Endothelial cell of hepatic sinusoid (primary cell): Measurements from ENCODE around the gene SLC38A9.
"Not testable (repeated sequence)": the region's sequence is repeated elsewhere in the genome, so short reads cannot be mapped to it uniquely, and the experiment has no call there.

Experiments
- in situ Hi-C: cut with HindIII; loops from 2 replicates; pipeline ENCODE4 v1.10.0; 2017; ENCODE audit warnings: low sequenced_read_pairs

SLC38A9 gene

DNA sequence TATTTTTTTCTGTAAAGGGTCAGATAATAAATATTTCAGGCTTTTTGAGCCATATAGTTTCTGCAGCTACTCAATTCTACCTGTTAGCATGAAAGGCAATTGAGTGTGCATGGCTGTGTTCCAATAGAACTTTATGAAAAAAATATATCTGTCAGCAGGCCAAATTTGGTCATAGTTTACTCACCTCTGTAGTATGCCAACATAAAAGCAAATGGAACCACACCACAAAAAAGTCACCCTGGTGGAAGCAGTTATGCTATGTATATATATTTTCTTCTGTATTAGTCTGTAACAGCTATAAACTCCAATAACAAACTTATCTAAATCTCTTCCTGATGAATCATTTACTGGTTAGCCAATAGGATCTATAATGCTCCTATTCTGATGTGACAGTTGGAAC lies 3.4 kb downstream of the SLC38A9 start:
- in situ Hi-C loops = loop anchor here (5.0 kb wide), 1 partner anchor 81 kb away; no protein-coding TSS in a partner anchor

DNA sequence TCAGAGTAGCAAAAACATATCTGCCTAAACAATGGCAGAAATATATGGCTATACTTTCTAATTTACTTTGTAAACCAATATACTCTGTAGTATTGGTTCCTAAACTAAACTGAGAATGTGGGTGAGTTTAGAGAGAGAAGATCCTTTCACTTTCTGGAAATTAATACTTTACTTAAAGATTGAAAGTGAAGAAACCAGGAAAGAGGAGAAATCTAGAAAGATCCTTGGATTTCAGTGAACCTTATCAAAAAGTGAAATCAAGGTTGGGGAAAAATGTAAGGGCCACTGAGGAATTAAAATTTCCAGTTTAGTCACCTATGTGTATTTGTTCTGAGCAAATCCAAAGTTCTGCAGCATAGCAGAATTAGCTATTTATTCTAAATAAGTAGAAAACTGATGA lies 5.9 kb downstream of the SLC38A9 start:
- in situ Hi-C loops = loop anchor here (5.0 kb wide), 1 partner anchor 79 kb away; no protein-coding TSS in a partner anchor

DNA sequence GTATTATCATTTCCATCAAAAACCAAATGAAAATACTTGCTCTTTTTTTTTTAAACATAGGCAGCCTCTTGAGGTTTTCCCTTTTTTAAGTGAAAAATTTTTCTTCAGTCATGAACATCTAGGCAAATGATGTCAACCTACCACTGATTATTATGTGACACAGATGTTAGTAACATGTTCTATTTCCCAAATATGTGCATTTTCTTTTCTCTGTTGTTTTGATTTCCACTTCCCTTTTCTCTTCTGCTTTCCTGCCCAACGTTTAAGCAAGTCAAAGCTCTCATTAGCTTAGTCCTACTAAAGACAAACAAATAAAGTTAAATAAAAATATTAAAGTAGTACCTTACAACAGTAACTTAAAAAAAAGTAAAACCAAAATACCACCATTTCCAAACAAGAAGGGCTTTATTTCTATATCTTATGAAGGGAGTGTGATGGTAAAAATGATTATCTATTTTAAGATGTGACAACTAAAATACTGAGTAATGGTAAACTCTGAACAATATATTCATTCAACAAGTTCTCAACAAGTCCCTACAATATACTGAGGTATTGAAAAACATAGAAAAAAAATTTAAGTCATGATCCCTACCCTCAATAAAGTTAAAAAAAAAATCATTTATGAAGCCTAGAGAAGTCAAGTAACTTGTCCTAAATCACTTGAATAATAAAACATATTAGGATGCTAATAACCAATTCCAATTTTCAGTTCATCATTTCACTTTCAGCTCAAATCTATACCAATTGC lies 9.4 kb downstream of the SLC38A9 start:
- in situ Hi-C loops = no loop called here

DNA sequence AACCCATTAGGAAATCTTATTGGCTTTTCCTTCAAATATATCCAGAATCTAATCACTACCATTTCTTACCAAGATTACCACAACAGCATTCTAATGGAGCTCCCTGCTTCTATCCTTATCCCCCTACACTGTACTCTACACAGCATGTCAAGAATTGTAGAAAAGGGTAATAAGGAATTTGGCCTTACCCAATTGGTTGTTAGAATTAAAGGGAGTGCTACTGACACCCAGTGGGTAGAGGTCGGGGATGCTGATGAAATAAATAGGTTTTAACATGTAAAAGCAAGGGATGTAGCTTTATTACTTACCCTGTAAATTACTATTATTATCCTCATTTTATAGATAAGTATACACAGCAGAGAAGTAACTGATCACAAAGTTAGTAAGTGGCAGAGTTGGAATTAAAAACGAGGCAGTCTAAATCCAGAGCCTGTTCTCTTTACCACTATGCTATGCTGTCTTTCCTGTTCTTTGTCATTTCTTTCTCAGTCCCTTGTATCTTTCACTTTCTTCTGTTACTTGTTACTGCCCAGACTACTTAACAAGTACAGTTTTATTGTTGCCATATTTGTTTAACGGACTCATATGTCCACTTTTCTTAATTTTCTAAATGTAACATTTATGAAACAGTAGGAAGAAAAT lies 10.5 kb downstream of the SLC38A9 start:
- in situ Hi-C loops = no loop called here

DNA sequence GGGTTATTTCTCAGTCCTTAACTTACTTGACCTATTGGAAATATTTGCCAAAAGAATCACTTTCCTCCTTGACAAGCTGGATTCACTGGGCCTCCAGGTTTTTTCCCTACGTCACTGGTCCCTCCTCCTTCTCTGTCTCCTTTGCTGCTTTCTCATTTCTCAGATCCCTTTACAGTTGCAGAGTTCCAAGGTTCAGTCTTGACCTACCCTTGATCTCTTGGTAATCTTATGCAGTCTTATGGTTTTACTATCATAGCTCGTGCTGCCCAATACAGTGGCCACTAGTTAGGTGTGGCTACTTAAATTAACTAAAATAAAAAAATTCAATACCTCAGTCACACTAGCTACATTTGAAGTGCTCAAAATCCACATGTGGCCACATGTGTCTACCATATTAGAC lies 11.4 kb downstream of the SLC38A9 start:
- in situ Hi-C loops = no loop called here

DNA sequence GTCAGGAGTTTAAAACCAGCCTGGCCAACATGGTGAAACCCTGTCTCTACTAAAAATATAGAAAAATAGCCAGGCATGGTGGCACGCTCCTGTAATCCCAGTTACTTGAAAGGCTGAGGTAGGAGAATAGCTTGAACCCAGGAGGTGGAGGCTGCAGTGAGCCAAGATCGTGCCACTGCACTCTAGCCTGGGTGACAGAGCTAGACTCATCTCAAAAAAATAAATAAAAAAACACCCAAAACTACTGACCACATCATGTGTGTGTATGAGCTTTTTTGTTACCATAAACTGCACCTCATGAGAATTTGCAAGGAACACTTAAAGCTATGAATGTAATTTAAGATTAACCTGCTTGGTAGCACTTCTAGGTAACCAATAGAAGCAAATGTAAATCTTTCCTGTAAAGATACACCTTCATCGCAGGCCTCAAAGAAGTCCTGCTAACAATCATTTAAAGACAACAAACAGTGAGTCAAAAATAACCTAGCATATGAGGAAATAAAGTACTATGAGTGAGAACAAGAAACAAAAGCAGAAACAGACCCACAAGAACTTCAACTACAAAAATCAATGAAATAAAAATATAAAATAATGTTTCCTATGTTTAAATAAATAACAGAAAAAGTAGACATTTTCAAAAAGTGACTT lies 13.0 kb downstream of the SLC38A9 start:
- in situ Hi-C loops = no loop called here

DNA sequence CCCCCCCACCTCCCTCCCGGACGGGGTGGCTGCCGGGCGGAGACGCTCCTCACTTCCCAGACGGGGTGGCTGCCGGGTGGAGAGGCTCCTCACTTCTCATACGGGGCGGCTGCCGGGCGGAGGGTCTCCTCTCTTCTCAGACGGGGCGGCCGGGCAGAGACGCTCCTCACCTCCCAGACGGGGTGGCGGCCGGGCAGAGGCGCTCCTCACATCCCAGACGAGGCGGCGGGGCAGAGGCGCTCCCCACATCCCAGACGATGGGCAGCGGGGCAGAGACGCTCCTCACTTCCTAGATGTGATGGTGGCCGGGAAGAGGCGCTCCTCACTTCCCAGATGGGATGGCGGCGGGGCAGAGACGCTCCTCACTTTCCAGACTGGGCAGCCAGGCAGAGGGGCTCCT lies 15.4 kb downstream of the SLC38A9 start:
- in situ Hi-C loops = not testable (repeated sequence)

DNA sequence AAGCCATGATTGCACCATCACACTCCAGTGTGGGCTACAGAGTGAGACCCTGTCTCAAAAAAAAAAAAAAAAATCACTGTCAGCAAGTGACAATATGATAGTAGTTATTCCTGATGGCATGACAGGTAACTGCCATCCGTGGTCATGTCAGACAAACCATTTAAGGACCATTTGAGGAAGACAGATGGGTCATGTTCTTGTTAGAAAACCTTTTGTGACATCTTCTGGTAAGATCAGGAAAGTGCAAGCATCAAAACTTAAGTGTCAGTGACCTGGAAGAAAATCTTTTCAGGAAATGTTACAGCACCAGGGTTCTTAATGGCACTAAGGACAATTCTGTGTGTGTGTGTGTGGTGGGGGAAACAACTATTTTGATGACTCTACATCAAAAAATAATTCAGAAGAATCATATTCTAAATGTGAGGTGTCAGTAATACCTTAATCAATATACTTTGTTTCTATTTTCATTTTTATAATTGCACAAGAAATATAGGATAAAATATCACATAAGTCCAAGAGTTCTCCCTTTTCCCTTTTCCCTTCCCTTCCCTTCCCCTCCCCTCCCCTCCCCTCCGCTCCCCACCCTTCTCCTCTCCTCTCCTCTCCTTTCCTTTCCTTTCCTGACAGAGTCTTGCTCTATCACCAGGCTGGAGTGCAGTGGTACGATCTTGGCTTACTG lies 17.8 kb downstream of the SLC38A9 start:
- in situ Hi-C loops = no loop called here

DNA sequence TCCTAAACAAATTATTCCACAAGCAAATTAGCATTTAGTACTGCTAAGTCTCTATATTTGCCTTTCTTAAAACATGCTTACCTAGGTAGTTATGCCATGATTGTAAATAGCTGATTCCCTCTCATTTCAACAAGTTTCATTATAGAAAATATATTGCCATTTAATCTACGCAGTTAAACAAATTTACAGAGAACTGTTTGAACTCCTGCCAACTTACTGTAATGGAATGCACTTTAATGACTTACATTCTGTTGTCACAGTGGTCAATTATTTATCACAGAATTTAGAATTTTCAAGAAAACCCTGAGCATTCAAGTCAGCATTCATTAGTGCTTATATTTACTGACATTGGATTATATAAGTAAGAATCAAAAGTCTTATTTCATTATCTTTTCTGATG lies 19.6 kb downstream of the SLC38A9 start:
- in situ Hi-C loops = no loop called here

DNA sequence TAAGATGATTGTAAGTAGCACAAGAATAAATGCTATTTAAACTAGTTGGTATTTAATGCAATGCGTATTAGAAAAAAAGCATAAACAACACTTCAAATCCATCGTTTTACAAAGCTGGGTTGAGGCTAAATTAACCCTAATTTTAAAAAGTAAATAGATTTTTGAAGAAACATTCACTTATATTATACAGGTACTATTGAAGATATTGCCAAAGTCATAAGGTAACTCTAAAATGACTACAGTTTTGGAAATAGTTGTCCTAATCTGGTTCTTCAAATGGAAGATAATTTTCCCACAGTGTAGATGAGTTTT lies 20.1 kb downstream of the SLC38A9 start:
- in situ Hi-C loops = no loop called here

DNA sequence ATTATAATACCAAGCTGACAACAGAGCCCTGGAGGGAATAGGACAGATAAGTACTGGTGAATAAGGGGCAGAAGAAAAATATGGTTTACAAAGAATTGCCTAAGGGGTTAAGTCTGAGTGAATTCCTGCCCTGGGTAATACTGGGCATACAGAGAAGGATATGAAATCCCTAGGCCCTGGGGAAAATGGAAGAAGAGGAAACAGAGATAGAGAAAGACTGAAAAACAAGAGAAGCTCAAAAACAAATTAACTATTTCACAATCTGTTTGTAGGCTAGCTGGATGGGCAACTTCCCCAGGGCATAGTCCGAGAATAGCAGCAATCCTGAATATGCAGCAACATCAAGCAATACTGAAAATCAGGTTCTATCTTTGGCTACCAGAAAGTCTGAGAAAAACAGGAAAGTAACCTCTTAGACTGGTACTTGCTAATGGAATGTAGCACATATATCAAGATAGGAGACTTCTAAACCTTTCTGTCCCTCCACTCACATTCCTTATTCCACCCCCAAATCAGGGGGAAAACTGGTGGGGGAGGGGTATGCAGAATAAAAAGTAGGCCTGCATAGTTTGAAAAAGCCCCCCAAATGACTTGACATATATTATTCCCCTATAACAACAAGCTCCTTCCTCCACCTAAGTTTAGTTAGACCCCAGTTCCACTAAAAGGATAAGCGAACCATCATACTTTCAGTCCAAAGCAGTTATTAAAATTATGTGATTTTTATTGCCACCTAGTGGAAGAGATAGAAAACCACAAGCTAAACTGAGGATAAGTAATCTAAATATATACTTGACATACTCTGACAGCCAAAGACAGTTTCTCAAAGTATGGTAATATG lies 20.6 kb downstream of the SLC38A9 start:
- in situ Hi-C loops = no loop called here

DNA sequence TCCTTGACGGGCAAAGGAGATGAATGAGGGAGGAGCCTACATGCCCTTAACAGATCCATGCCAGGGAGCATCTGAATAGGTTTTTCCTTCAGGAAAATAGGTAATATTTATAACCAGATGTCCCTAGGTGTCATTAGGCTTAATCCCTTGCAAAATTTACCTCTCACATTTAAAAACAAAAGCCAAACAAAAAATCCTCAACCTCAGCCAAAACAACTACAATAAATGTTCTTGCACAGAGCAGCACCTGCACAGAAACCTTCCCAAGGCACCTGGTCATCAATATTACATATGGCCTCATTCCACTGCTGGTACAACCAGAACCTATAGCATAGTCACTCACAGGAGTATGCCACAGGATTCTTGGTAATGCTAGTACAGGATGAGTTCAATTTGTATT lies 30.1 kb downstream of the SLC38A9 start:
- in situ Hi-C loops = no loop called here

DNA sequence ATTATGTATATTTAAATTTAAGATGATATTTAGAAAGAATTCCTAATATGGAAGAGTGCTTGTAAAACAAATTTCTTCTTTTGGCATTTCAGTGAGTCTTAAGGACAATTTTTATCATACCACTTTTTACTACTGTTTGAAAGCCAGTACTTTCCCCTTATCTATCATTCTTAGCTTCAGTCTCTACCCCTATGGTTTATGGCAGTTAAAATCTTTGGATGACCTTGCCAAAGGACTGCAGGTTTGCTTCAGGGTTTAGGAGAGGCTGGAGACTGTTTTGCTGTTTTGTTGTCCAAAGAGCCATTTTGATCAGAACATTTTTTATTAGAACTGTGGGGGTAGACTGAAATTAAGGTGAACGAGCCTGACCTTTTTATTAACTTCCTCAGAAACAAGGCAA lies 30.8 kb downstream of the SLC38A9 start:
- in situ Hi-C loops = no loop called here

DNA sequence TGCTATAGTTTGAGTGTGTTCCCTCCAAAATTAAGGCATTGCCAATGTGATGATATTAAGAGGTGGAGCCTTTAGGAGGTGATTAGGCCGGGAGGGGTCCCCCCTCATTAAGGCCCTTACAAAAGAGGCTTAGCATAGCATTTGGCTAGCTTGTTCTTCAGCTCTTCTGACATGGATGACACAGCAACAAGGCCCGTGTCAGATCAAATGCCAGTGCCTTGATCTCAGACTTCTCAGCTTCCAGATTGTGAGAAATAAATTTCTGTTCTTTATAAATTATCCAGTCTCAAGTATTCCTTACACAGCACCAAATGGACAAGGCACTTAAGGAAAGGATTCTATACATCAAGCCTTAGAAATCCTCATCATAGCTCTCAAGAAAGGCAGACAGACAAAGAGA lies 31.8 kb downstream of the SLC38A9 start:
- in situ Hi-C loops = no loop called here

DNA sequence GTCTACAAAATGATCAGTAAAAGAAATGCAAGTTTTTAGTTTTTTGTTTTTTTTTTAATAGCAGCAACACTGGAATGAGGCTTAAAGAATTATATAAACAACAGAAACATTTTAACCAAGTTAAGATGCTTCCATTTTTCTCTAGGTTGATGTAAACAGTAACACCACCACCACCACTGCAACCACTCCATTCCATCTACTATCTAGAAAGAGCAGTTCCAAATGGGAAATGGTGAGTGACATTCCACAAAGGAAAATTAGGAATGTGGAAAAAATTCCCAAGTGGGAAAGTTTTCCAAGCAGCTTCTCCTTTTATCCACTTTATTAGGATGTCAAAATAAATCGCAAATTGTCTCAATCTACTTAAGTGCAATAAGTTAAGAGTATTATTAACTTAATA lies 32.6 kb downstream of the SLC38A9 start:
- in situ Hi-C loops = no loop called here

DNA sequence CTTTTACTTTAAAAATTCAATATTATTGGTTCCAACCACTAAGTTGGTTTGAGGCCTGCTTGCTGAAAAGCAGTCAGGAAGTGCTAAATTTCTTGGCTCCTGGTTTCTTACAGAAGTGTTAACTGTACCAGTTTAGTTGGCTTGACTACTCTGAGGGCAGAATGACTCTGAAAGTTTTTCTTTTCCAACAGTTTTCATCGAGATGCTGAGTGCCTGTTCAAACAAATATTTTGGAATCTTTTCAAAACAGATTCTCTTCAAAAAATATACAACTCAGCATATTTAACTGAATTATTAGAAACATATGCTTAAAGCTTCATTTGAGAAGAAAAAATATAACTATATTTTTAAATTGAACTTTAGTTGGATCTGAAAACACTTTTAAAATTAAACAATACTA lies 37.0 kb downstream of the SLC38A9 start:
- in situ Hi-C loops = no loop called here

DNA sequence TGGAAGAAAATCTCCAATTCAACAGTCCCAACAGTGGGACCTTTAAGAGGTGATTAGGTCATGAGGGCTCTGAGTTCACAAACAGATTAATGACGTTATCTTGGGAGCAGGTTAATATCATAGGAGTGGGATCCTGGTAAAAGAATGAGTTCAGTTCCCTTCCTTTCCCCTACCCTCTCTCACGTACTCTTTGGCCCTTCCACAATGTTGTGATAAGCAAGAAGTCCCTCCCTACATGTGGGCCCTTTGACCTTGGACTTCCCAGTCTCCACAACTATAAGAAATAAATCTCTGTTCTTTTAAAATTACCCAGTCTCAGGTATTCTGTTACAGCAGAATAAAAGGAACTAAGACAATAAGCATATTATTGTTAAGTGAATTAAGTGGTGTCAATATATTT lies 37.8 kb downstream of the SLC38A9 start:
- in situ Hi-C loops = loop anchor here (5.0 kb wide), 1 partner anchor 47 kb away; no protein-coding TSS in a partner anchor

DNA sequence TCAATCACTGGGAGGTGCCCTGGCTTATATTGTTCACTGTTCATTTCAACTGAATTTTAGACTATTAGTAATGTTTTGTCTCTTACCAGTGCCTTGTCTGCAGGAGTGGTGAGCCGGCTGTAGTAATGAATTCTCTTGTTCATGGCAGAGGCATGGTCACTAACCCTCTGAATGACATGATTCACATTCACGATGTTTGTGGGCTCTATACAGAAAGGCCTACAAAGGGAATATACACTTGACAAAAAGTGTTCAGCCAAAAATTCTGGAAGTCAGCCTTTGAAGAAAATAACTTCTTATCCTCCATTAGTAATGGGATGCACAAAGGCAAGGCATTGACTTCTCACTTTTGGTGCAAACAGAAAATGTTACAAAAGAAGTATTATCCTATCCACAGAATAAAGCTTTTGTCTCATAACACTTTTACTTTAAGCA lies 39.6 kb downstream of the SLC38A9 start:
- in situ Hi-C loops = loop anchor here (5.0 kb wide), 1 partner anchor 45 kb away; no protein-coding TSS in a partner anchor

DNA sequence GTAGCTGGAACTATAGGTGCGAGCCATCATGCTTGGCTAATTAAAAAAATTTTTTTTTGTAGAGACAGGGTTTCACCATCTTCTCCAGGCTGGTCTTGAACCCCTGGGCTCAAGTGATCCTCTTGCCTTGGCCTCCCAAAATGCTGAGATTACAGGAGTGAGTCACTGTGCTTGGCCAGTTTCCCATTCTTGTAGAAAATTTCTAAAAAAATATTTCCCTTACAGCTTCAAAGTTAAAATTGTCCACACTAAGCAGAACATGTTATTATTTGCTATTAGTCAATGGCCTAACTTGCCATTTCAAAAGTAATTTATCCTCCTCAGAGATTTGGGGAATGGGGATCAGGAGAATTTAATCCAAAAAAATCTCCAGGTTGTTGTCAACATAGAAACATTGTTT lies 40.1 kb downstream of the SLC38A9 start:
- in situ Hi-C loops = loop anchor here (5.0 kb wide), 1 partner anchor 45 kb away; no protein-coding TSS in a partner anchor

DNA sequence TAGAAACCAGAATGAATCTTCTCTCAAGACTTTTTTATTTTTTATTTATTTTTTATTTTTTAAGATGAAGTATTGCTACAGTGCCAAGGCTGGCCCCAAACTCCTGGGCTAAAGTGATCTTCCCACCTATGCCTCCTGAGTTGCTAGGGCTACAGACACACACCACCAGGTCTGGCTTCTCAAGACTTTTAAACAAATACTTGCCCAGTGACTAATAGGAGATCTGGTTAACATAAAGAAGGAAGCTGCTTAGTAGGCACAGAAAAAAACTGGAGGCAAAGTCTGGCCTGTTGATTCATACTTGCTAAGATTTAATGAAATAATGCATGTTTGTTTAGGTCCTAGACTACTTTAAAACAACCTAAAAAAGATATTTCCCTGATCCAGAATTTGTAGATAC lies 43.8 kb downstream of the SLC38A9 start:
- in situ Hi-C loops = no loop called here

DNA sequence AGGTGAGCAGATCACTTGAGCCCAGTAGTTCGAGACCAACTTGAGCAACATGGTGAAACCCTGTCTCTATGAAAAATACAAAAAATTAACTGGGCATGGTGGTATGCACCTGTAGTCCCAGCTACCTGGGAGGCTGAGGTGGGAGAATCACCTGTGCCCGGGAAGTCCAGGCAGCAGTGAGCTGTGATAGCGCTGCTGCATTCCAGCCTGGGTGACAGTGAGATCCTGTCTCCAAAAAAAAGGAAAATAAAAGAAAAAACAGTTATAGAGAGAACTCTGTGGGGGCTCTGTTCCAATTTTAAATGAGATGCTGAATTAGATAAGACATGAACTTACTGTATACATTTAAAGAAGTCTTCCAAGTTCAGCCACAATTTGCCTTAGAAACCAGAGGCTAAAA lies 44.2 kb downstream of the SLC38A9 start:
- in situ Hi-C loops = no loop called here
